Smooth muscle cell of the brain vasculature (primary cell): ENCODE data around the gene SRP54.
"Not testable (repeated sequence)": the region's sequence is repeated elsewhere in the genome, so short reads cannot be mapped to it uniquely, and the experiment has no call there.

Source experiments
- DNase-seq: peaks from one replicate; pipeline ENCODE4 v3.0.0-alpha.2; 2012; ENCODE audit warnings: low read depth, low spot score

The SRP54 gene

DNA sequence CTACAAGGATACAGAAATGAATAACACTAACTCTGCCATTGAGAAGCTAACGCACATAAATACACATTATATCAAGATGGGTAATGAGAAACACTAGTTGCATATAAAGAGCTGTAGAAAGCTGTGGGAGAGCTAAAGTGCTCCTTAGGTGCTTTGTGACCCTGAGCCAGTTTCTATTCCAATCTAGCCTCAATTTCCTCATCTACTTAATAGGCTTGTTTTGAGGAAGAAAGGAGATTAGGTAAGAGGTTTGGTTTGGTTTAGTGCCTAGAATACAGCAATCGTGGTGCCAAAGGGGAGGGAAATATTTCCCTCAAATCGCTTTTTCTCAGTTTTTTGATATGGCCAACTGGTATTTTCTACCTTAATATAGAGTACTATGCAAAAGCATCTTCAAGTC lies 994 bp downstream of the SRP54 start:
- no peak for DNase-seq

- DNase-seq: no peak
These were observed 2.9 kb downstream of the SRP54 start for GRCh38 chr14:34985740-34986139.

- DNase-seq: no peak
These were observed 4.4 kb downstream of the SRP54 start for GRCh38 chr14:34987180-34987579.

- no peak for DNase-seq
These were observed 7.0 kb downstream of the SRP54 start for GRCh38 chr14:34989762-34990161.

DNA sequence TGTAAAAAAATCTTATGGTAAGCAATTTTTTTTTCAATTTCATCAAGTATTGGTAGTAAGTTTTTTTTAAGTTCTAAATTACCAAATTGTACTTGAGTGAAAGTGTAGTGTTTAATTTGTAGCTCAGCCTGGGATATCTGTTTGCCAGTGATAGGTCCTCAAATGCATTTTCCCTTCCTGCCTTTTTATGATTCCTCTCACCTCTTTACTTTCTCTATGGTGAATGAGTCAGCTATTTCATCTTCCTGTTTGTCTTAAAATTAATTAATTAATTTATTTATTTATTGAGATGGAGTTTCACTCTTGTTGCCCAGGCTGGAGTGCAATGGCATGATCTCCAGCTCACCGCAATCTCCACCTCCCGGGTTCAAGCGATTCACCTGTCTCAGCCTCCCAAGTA lies 10.6 kb downstream of the SRP54 start:
- DNase-seq: no peak

DNA sequence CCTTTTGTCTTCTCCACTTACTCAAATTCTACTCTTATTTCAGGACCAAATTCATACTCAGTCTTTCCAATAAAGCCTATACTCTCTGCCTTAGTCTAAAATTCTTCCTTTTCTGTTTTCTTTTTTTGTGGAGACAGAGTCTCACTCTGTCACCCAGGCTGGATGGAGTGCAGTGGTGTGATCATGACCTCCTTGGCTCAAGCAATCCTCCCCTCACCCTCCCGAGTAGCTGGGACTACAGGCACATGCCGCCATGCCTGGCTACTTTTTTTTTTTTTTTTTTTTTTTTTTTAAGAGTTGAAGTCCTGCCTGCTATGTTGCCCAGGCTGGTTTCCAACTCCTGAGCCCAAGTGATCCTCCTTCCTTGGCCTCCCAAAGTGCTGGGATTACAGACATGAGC lies 11.9 kb downstream of the SRP54 start:
- DNase-seq: no peak

GRCh38 chr14:34997762-34998161 lies 15.0 kb downstream of the SRP54 start:
- no peak for DNase-seq

DNA sequence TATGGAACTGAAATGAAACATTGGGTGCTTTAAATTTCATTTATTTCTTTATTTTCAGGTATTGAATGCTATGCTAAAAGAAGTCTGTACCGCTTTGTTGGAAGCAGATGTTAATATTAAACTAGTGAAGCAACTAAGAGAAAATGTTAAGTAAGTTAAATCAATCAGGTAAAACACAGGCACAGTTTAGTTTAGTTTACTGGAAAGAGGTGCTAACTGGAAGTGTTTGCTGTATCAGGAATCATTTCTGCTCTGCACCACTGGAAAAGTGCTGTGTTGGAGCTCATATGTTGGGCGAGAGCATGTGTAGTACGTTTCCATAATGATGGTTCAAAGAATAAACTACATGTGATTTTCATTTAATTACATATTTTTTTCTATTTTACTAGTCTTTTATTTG lies 16.7 kb downstream of the SRP54 start:
- no peak for DNase-seq

GRCh38 chr14:35001621-35002020 lies 18.8 kb downstream of the SRP54 start:
- DNase-seq: no peak

- DNase-seq: no peak
These were observed 22.0 kb downstream of the SRP54 start for GRCh38 chr14:35004839-35005238.

- no peak for DNase-seq
These were observed 33.8 kb downstream of the SRP54 start for GRCh38 chr14:35016568-35016967.

DNA sequence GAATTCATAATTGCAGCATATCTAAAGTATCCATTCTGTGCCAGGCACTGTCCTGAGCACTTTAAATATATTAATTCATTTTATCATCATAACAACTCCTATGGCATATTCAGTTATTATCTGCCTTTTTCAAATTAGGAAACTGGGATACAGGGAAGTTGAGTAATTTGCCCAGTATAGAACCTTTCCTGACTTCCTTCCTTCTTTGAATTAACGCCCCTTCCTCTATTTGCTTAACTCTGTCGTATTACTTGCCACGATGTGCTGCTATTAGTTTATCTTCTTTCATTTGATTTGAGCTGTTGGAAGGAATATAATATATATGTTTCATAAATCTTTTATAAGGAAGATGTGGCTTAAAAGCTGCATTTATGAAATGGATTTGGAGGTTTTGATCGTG lies 37.9 kb downstream of the SRP54 start:
- no peak for DNase-seq

- no peak for DNase-seq
These were observed 45.6 kb downstream of the SRP54 start for GRCh38 chr14:35028435-35028834.

DNA sequence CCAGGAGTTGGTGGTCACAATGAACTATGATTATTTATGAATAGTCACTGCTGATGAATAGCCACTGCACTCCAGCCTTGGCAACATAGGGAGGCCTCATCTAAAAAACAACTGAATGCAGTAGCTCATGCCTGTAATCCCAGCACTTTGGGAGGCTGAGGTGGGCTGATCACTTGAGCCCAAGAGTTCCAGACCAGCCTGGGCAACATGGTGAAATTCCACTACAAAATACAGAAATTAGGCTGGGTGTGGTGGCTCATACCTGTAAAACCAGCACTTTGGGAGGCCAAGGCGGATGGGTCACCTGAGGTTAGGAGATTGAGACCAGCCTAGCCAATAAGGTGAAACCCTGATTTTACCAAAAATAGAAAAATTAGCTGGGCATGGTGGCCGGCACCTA lies 49.8 kb downstream of the SRP54 start:
- DNase-seq: no peak

GRCh38 chr14:35034440-35034833 lies 51.6 kb downstream of the SRP54 start:
- no peak for DNase-seq

DNA sequence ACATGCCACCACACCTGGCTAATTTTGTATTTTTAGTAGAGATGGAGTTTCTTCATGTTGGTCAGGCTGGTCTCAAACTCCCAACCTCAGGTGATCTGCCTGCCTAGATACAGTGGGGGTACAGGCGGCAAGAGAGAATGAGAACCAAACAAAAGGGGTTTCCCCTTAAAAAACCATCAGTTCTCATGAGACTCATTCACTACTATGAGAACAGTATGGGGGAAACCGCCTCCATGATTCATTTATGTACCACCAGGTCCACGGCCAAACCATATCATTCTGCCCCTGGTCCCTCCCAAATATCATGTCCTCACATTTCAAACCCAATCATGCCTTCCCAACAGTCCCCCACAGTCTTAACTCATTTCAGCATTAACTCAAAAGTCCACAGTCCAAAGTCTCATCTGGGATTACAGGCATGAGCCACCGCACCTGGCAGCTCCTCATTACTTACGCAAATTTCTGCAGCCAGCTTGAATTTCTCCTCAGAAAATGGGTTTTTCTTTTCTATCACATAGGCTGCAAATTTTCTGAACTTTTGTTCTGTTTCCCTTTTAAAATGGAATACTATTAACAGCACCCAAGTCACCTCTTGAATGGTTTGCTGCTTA lies 52.3 kb downstream of the SRP54 start:
- DNase-seq: not testable (repeated sequence)

GRCh38 chr14:35038312-35038711 lies 55.5 kb downstream of the SRP54 start:
- DNase-seq: not testable (repeated sequence)

GRCh38 chr14:35042632-35043031 lies 59.8 kb downstream of the SRP54 start:
- DNase-seq: no peak

GRCh38 chr14:35043046-35043445 lies 60.3 kb downstream of the SRP54 start:
- no peak for DNase-seq

DNA sequence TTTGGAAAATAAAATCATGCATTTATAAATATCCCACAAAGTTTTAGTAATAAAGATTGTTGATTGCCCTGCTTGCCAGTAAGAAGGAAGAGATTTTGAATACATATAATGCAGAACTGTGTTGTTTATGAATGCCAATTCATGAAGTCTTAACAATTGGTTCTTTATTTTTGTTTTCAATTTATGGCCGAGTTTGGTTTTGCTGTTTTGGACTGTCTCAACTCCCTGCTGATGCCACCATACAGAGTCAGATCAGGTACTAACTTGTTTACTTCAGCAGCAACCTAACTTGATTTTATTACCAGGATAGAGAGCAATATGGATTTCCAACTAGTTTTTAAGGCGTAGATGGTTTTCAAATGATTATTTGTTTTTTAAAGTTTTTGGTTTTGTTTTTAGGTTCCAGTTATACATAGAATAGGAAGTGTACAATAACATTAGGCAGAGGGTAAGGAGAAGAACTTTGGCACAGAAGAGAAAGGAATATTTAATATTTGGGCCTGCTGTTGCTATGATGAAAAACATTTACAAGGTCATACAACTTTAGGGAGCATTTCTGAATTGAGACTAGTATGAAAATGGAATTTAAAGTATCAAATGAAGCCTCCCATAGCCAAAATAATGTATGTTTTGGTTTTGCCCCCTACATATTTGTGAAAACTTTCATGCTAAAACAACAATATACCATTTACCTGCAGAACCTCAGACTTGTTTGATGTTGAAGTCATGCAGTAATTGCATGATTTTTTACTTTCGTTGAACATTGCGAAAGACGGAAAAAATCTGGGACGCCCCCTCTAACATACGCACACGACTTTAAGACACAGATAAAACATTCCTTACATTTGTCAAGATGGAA lies 62.4 kb downstream of the SRP54 start:
- no peak for DNase-seq

GRCh38 chr14:35045798-35046047 lies 62.9 kb downstream of the SRP54 start:
- DNase-seq: no peak

- DNase-seq: peak; percentile 85
These were observed 63.4 kb downstream of the SRP54 start, which contains the start of gene FAM177A1 for GRCh38 chr14:35046048-35046750. Gene FAM177A1, plus strand, starts transcription at chr14:35046272. Its CDS starts 192 bp downstream, at chr14:35046464.
